HG03432 (cell line): Measurements from ENCODE around the gene WDR33.

Source experiments
- ATAC-seq: cut with Tn5 transposase; IDR thresholded peaks from one replicate; pipeline ENCODE4 v1.9.1; 2021; ENCODE audit warnings: mild to moderate bottlenecking, moderate library complexity; ENCODE audit not compliant: unreplicated experiment

The WDR33 gene

DNA sequence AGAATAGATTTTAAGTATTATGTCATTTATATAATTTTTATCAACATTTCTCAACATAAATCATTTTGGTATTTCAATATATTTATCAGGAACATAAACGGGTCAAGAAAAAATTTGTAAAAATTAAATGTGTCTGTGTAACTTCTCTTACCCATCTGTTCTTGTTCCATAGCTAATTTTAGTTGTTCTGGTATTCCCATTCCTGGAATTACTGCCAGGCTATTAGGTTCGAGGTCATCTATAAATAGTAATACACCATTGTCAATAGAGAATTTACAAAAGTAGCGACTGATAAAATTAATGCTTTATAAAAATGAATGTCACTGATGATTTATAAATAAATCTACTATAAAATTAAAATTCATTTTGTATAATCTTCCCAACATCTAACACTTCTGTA, 88.2 kb downstream of the WDR33 start:
- ATAC-seq, result no peak

DNA sequence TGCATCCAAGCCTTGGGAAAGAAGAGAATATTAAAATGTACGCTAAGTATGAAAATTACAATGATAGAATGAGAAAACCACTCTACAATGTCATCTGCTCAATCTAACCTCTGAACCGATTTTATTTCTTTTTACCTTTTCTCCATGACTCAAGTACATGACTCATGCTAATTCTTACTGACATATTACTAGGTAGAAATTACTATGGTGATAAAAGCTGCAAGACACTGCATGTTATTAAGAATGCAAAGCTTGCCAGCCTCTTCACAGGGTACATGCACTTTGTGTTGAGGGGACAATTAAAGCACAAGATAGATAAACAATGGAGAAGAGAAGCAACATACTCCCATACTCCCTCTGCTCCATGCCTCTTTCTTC, 89.0 kb downstream of the WDR33 start:
- no peak for ATAC-seq

DNA sequence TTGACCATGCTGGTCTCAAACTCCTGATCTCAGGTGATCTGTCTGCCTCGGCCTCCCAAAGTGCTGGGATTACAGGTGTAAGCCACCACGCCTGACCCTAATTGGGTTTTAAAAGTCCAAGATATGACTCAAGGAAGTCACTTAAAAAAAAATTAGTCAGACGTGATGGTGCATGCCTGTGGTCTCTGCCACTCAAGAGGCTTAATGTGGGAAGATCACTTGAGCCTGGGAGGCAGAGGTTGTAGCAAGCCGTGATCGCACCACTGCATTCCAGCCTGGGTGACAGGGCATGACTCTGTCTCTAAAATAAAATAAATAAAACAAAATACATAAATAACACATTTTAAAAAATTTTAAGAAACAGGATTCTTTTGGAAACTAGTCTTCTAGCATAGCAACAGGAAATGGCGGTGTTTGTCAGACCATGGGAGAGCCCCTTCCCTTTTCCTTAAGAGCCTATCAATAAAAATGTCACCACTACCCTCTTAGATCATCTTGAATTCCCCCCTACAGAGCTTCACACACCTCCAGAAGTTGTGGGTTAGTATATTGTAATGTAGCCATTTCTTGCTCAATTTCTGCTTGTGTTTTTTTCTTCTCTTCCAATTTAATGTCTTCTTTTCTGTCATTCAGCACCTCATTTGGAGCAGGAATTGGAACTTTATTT, 89.5 kb downstream of the WDR33 start:
- ATAC-seq, result no peak

DNA sequence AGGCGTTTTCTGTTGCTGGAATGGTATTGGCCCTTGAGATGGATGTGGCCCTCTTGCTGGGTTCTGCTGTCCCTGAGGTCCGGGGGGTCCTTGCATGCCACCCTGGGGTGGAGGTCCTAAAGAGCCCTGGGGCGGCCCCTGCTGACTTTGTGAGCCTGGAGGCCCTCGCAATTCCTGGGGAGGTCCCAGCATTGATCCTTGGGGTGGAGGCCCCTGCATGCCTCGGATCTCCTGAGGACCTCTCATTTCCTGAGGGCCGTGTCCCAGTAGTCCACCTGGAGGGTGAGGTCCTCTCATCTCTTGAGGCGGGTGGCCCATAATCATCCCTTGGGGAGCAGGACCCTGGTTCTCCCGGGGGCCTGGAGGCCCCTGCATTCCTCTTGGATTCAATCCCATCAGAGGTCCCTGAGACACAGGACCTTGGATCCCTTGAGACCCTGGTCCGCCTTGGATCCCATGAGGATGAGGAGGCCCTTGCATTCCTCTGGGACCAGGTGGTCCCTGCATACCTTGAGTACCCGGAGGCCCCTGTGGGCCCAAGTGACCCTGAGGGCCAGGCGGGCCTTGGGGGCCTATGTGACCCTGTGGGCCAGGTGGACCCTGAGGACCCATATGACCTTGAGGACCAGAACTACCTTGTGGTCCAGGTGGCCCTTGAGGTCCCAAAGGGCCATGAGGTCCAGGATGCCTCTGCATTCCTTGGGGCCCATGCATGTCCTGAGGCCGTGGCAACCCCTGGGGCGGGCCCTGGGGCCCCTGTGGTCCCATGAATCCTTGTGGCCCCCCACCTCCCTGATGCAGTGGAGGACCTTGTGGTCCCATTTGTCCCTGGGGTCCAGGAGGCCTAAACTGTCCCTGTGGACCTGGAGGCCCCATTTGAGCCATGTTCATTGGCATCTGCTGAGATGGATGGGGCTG, 91.4 kb downstream of the WDR33 start:
- no peak for ATAC-seq

DNA sequence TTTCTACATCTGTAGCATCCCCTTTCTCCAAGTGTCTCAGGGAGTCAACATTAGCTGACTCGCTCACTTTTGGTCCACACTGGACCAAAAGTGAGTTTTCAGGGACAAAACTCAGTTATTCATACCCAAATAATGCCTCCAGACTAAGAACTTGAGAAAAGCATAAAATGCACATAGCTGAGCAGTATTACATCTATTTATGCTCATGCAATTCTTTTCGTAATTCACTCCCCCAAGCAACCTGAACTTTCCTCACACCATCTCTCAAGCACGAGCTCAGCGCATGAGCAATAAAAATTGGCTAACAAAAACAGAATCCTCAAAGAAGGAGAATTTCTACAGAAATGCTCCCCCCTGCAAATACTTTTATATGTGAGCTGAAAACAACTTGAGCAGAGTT, 92.7 kb downstream of the WDR33 start:
- ATAC-seq, result no peak

DNA sequence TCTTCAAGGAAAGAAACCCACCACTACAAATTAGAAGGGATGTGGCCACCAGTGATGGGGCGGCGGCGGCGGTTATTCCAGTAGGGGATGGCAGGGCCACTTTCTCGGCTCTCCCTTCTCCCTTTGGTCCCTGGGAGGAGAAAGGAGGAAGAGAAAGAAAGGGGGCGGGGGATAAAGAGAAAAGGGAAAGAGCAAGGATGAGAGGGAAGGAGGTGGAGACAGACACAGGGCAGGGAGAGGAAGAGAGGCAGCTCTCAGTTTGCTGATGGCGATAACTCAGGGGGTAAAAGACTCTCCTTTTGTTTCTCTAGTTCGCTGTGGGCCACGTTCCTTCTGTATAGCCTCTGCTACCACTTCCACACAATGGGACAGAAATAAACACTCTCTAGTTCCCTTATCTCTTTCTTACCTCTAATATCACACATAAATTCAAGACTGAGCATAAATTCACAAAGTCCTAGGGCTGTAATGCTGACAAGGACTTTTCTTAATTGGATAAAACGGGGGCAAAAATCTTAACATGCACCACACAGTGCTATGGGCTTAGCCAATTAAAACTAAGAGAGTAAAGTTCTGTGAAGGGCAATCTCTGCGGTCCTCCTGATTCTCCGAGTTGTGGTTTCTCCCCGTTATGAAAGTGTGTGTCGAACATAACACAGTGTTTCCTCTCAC, 95.1 kb downstream of the WDR33 start:
- ATAC-seq, result no peak

DNA sequence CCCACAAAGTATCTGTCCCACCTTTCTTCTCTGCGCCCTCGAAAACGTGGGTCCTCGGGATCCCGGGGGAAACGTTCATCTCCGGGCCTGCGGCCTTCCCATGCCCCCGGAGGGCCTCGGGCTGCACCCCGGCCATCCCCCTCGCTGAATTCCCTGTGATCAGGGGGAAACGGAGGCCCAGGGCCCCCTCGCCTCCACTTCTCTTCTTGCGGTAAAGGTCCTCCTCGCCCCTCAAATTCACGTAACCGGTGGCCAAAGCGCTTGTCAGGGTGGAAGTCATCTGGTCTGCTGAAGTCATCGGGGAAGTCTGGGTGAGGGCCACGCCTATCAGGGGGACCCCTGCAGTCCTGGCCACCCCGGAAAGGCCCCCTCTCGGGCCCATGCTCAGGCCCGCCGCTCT, 97.4 kb downstream of the WDR33 start:
- no peak for ATAC-seq

DNA sequence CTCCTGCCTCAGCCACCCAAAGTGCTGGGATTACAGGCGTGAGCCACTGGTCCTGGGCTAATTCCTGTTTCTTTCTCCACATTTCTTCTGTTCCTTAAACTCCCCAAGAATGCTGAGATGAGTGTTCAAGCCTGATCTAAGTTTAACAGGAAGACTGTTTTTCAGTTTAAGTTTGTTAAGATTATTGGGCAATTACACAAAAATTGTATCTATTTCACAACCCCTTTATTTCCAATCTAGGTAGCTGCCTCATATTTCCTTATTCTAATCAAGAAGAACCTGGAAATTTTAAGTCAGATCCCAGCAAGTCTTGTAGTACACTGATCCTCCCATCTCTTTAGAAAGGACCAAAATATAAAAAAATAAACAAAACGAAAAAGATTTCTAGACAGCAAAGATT, 98.0 kb downstream of the WDR33 start:
- ATAC-seq, result no peak

DNA sequence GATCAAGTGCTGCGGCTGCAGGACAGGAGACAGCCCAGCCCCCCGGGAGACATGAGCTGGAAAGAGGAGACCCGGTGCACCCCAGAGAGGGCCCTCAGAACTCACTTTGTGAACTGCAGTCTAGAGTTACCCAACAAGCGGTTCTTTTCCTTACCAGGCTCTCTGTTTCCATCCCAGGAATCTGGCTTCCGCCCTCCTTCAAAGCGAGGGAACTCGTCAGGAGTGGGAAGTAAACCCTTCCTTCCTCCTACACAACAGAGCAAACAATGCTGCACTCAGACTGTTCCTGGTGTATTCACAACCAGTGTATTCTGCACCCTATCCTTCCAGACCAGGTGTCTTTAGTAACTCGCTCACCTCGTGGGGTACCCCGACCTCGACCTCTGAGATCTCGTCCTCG, 101.6 kb downstream of the WDR33 start:
- no peak for ATAC-seq

DNA sequence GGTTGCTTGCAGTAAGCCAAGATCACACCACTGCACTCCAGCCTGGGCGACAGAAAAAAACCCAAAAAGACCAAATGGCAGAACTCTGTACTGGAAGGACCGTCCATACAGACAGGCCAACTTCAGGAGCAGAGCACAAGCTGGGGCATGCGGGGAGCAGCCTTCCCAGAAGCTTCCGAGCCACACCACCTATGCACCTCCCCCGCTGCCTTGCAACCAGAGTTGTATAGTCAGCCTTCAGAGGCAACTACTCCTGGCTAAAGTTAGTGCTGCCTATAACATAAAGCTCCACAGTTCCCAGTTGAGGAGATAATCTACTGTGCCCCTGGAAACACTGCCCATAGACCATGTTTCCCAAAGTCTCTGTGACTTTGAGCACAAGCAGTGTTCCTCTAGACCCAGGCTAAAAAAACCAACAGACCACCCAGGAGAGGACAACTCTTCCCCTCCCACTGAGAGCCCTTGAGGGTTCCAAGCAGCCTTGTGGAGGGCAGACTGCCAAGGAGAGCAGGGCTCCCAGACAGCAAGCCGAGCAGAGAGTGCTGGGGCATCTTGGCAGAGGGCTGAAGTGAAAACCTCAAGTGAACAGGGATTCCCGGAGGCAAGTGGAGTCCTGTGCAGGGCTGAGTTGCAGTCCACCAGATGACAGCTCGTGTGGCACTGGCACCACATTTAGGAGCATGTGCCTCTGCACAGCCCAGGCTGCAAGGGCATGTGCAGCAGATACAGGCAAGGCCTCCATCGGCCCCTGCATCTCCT, 102.9 kb downstream of the WDR33 start:
- ATAC-seq, result no peak

DNA sequence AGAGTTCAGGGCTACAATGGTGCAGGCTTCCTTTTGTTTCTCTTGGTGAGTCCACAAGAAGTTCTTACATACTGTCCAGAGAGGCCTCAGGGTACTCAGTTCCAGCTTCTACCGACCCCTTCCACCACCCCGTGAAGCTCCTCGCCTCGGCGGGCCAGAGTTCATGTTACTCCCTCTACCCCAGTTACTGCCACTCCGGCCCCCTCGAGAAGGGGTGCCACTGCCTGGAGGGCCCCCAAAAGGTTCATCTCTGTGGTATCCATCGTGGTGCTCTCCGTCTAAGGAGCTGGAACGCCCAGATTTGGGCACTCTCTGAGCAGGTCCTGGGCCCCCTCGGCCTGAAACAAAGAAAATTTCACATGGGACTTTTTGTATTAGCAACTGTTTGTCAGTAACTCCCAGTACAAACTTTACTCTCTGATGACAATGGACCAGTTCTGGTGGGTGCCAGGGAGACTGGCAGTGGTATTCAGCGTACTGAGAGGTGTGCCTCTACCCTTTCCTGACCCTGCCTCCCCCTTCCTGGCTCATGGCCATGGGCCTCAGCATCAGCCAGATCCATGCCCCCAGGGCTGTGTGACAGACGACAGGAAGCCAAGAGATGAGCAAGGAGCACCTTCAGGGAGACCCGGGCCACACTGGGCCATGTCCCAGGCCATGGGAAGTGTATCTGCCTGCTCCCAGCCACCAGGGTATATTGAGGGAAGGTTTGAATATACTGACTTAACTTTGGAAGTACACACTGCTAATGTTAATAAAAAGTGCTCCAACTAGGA, 104.6 kb downstream of the WDR33 start:
- no peak for ATAC-seq

DNA sequence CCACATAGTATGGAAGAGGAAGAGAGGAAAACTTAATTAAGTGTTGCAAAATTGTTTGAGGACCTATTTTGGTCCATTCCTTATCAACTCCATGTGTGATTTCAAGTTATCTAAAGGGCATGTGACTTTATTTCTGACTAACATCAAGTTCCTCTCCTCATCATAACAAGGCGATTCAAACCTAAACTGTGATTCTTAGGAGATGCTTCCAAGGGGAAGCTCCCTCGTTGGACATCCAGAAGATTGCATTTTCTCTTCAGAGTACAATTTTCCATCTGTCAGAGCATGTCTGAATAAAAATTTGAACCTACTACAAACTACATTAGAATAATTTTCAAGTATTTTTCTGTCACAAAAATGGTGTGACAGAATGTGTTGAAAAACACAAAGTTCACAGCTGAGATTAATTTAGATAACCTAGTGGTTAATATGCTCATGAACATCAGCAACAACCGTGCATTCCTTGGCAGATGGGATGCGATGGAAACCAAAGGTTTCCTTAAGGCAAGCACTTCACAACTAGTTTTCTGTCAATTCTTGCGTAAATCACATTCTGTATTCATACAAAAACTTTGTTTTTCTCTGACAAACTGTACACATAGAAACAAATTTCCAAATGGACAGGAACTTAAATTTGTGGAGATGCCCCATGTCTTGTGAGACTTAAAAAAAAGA, 105.4 kb downstream of the WDR33 start:
- ATAC-seq, result no peak

DNA sequence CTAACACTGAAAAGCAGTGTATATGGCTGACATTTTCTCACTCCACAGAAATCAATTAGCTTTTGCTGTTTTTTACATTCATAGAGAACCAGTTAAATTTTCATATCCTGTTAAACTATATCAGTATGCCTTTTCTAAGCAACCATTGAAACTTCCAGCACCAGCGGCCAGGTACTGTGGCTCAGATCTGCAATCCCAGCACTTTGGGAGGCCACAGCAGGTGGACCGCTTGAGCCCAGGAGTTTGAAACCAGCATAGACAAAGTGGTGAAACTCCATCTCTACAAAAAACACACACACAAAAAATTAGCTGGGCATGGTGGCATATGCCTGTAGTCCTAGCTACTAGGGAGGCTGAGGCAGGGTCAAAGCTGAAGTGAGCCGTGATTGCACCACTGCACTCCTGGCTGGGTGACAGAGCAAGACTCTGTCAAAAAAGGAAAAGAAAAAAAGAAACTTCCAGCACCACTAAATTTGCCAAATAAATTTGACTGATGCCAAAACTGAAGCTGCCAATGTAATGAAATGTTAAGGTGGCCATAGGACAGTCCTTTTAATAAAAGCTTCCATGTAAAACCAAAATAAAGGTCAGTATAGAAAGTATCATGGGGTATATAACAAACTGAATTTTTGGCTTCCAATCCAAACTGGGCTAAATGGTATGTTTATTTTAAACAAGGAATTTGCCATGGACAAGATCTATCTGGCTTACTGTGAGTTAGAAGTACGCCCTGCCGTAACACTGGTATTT, 106.2 kb downstream of the WDR33 start:
- ATAC-seq, result no peak

DNA sequence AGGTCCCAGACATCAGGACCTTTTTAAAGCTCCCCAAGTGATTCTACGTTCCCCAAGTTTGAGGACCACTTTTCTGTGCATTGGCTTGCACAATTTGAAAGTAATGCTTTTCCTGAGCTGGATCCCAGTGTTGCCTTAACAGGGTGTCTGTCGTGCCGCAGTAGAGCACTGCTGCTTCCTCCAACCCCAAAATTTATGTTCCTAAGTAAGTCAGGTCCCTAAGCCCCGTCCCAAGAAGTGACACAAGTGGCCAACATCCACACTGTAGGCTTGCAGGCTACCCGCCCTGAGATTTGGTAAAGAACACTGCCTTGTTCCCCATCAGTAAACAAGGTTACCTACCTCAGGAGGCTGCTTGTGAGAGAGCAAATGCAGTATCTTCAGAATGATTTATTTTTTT, 107.7 kb downstream of the WDR33 start:
- no peak for ATAC-seq

DNA sequence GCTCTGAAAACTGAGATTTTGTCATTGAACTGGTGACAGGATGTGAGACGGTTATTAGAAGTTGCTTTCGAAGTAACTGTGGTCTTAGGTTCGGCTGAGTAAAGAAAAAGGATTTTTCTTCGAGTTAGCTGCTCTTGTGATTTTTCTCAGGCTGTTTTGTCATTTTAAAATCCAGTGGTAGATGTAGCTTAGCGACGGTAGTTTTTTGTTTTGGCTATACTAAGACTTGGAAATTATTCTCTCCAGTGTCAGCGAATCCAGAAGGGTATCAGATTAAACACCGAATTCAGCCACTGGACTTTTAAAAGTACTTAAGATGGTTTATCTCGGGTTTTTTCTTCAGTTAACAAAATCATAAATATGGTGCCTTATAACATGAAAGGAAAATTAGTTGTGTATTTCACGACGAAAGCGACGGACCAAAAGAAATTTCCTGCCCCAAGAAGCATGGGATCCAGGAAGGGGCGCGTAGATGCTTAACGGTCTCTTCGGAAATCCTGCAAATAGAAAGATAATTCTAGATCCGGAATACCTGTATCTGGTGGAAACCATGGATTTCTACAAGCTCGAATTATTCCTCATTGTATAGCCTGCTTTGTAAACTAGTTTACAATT, 108.5 kb downstream of the WDR33 start:
- no peak for ATAC-seq

DNA sequence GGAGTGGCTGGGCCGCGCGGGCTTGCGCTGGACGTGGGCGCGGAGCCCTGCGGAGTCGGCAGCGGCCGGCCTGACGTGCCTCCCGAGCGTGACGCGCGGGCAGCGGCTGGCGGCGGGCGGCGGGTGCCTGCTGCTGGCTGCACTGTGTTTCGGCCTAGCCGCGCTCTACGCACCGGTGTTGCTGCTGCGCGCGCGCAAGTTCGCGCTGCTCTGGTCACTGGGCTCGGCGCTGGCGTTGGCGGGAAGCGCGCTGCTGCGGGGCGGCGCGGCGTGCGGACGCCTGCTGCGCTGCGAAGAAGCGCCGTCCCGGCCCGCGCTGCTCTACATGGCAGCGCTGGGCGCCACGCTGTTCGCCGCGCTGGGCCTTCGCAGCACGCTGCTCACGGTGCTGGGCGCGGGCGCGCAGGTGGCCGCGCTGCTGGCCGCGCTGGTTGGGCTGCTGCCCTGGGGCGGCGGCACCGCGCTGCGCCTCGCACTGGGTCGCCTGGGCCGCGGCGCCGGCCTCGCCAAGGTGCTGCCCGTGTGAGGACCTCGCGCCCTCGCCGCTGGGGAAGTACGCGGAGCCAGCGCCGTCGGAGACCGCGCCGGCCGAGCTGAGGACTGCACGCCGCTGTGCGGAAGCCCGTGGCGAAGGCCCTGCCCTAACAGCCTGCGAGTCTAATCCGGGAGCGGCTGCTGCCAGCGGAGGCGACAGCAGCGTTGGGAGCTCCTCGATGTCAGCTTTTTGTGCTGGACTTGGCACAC, 109.1 kb downstream of the WDR33 start:
- ATAC-seq, result peak; percentile 49

DNA sequence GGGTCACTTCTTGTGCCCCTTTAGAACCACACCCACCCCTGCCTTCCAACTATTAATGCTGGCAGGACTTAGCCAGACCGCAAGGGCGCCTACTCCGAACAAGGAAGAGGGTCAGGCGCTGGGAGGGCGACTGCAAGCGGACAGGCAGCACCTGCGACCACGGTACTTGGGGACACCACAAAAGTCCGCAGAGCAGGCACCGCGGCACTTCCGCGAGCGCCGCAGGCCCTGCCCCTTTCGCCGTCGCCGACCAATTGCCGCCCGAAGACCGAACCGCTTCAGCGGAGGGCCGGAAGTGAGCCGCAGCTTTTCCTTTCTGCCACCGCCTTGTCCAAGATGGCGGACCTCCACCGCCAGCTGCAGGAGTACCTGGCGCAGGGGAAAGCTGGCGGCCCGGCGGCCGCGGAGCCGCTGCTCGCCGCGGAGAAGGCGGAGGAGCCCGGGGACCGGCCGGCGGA, 109.7 kb downstream of the WDR33 start, which contains the start of gene SFT2D3:
Gene SFT2D3 (plus strand): TSS at position 305 of the 458 bp plus-strand sequence. CDS start 32 bp downstream, at position 337.
- peak; percentile 74 for ATAC-seq
